H9 (cell line): Measurements from ENCODE around the gene TTLL4. TPM values are rescaled to one million over a fixed set of nuclear protein-coding genes. Genes with fewer than 3 reads are reported as not detected.

Experiments used
- DNase-seq: peaks from one replicate; pipeline ENCODE4 v3.0.0-alpha.2; 2017
- H2AFZ ChIP-seq: one replicate; pipeline ENCODE4 v1.6.1; 2013; ENCODE audit warnings: mild to moderate bottlenecking, low read length, control low read depth, moderate library complexity
- H2AK5ac ChIP-seq: 2 replicates; pipeline ENCODE4 v1.6.1; 2013; ENCODE audit warnings: low read length, control low read depth, mixed read lengths; ENCODE audit not compliant: insufficient read length
- H2BK120ac ChIP-seq: one replicate; pipeline ENCODE4 v1.6.1; 2013; ENCODE audit warnings: low read depth, mild to moderate bottlenecking, low read length, control low read depth, inconsistent platforms; ENCODE audit not compliant: poor library complexity, severe bottlenecking
- H2BK12ac ChIP-seq: 2 replicates; pipeline ENCODE4 v1.6.1; 2013; ENCODE audit warnings: low read length, control low read depth, mixed read lengths, low read depth; ENCODE audit not compliant: insufficient read length
- H2BK15ac ChIP-seq: 2 replicates; pipeline ENCODE4 v1.6.1; 2013; ENCODE audit warnings: low read depth, low read length, control low read depth
- H2BK20ac ChIP-seq: one replicate; pipeline ENCODE4 v1.6.1; 2013; ENCODE audit warnings: low read depth, mild to moderate bottlenecking, low read length, control low read depth, inconsistent platforms; ENCODE audit not compliant: poor library complexity, severe bottlenecking
- H2BK5ac ChIP-seq: 2 replicates; pipeline ENCODE4 v1.6.1; 2013; ENCODE audit warnings: low read length, control low read depth, mixed read lengths; ENCODE audit not compliant: insufficient read length
- H3K14ac ChIP-seq: 2 replicates; pipeline ENCODE4 v1.6.1; 2013; ENCODE audit warnings: low read length, control low read depth; ENCODE audit not compliant: insufficient read depth
- H3K18ac ChIP-seq: 2 replicates; pipeline ENCODE4 v1.6.1; 2013; ENCODE audit warnings: low read depth, mild to moderate bottlenecking, mixed read lengths, low read length, control low read depth; ENCODE audit not compliant: insufficient read length
- H3K23ac ChIP-seq: 2 replicates; pipeline ENCODE4 v1.6.1; 2013; ENCODE audit warnings: low read length, control low read depth, mixed read lengths, low read depth; ENCODE audit not compliant: insufficient read length
- H3K23me2 ChIP-seq: 2 replicates; pipeline ENCODE4 v1.6.1; 2013; ENCODE audit warnings: low read depth, mild to moderate bottlenecking, mixed read lengths, low read length, control low read depth; ENCODE audit not compliant: insufficient read length, poor library complexity, severe bottlenecking
- H3K27ac ChIP-seq: 2 replicates; pipeline ENCODE4 v1.5.1; 2013; ENCODE audit warnings: low read length, control low read depth, mixed read lengths, low read depth; ENCODE audit not compliant: insufficient read length
- H3K27me3 ChIP-seq: 2 replicates; pipeline ENCODE4 v1.6.1; 2013; ENCODE audit warnings: low read length, control low read depth, inconsistent platforms; ENCODE audit not compliant: insufficient read depth
- H3K4ac ChIP-seq: 2 replicates; pipeline ENCODE4 v1.6.1; 2013; ENCODE audit warnings: low read depth, mild to moderate bottlenecking, control low read depth, inconsistent platforms, low read length, moderate library complexity
- H3K4me1 ChIP-seq: 2 replicates; pipeline ENCODE4 v1.6.1; 2013; ENCODE audit warnings: low read length, control low read depth, inconsistent platforms; ENCODE audit not compliant: insufficient read depth
- H3K4me2 ChIP-seq: 2 replicates; pipeline ENCODE4 v1.6.1; 2013; ENCODE audit warnings: low read length, control low read depth, mixed read lengths; ENCODE audit not compliant: insufficient read length, insufficient read depth
- H3K56ac ChIP-seq: 2 replicates; pipeline ENCODE4 v1.6.1; 2013; ENCODE audit warnings: low read depth, mild to moderate bottlenecking, mixed read lengths, low read length, control low read depth; ENCODE audit not compliant: insufficient read length
- H3K79me1 ChIP-seq: 2 replicates; pipeline ENCODE4 v1.6.1; 2013; ENCODE audit warnings: low read depth, mild to moderate bottlenecking, moderate library complexity, low read length, control low read depth, inconsistent platforms; ENCODE audit not compliant: insufficient read depth, poor library complexity, severe bottlenecking
- H3K79me2 ChIP-seq: 2 replicates; pipeline ENCODE4 v1.6.1; 2013; ENCODE audit warnings: low read length, control low read depth, inconsistent platforms; ENCODE audit not compliant: insufficient read depth
- H3K9ac ChIP-seq: 2 replicates; pipeline ENCODE4 v1.6.1; 2013; ENCODE audit warnings: low read length, control low read depth, mixed read lengths; ENCODE audit not compliant: insufficient read length; ENCODE audit errors: extremely low read depth
- H3K9me3 ChIP-seq: one replicate; pipeline ENCODE4 v1.6.1; 2013; ENCODE audit warnings: low read depth, low read length, inconsistent platforms; ENCODE audit not compliant: control insufficient read depth
- H3T11ph ChIP-seq: one replicate; pipeline ENCODE4 v1.6.1; 2013; ENCODE audit warnings: mild to moderate bottlenecking, low read length, control low read depth, inconsistent platforms
- H4K20me1 ChIP-seq: one replicate; pipeline ENCODE4 v1.6.1; 2013; ENCODE audit not compliant: control insufficient read depth, insufficient read length, insufficient read depth
- H4K5ac ChIP-seq: 2 replicates; pipeline ENCODE4 v1.6.1; 2013; ENCODE audit warnings: low read depth, mild to moderate bottlenecking, mixed read lengths, low read length, control low read depth; ENCODE audit not compliant: insufficient read length
- H4K8ac ChIP-seq: replicated peaks from 2 replicates; pipeline ENCODE4 v1.6.1; 2013; ENCODE audit warnings: low read length, control low read depth, mixed read lengths, low read depth; ENCODE audit not compliant: insufficient read length
- H4K91ac ChIP-seq: 2 replicates; pipeline ENCODE4 v1.6.1; 2013; ENCODE audit warnings: low read depth, mild to moderate bottlenecking, moderate library complexity, mixed read lengths, low read length, control low read depth; ENCODE audit not compliant: insufficient read length
- H3K27ac Mint-ChIP-seq, 3 experiments: 2 replicates in 2 of 3; 3 replicates in 1 of 3; pipeline ENCODE4 v1.8.0; 2020 to 2021; ENCODE audit warnings: mixed read lengths in 3 of 3, mild to moderate bottlenecking in 1 of 3, moderate library complexity in 1 of 3
- H3K27me3 Mint-ChIP-seq: 2 replicates; pipeline ENCODE4 v1.8.0; 2021; ENCODE audit warnings: low read depth, mild to moderate bottlenecking, moderate library complexity, mixed read lengths
- H3K36me3 Mint-ChIP-seq, 3 experiments: 2 replicates in 2 of 3; 3 replicates in 1 of 3; pipeline ENCODE4 v1.8.0; 2020 to 2021; ENCODE audit warnings: low read depth in 3 of 3, mixed read lengths in 3 of 3; ENCODE audit not compliant: insufficient read depth in 1 of 3
- H3K4me1 Mint-ChIP-seq, 2 experiments: 2 replicates each; pipeline ENCODE4 v1.8.0; 2020; ENCODE audit warnings: mixed read lengths in 2 of 2
- H3K4me3 Mint-ChIP-seq, 2 experiments: 2 replicates in 1 of 2; 3 replicates in 1 of 2; pipeline ENCODE4 v1.8.0; 2020 to 2021; ENCODE audit warnings: mild to moderate bottlenecking in 2 of 2, mixed read lengths in 2 of 2, moderate library complexity in 1 of 2
- H3K9me3 Mint-ChIP-seq, 2 experiments: 2 replicates in 1 of 2; 3 replicates in 1 of 2; pipeline ENCODE4 v1.8.0; 2020; ENCODE audit warnings: mild to moderate bottlenecking in 2 of 2, mixed read lengths in 2 of 2, moderate library complexity in 1 of 2
- CTCF ChIP-seq: fragments of 200-600 bp; sonication (generic); conservative IDR thresholded peaks from 3 replicates; pipeline ENCODE4 v1.8.0; 2021; ENCODE audit warnings: antibody characterized with exemption, mild to moderate bottlenecking
- WGBS: extraction: QIAGEN DNeasy Blood & Tissue Kit; methylation state at CpG from one replicate; pipeline ENCODE4 v1.1.7; 2013; ENCODE audit warnings: missing lambda C conversion rate, low lambda C conversion rate, mixed read lengths; ENCODE audit not compliant: insufficient read length; ENCODE audit errors: extremely low coverage; 5-methylcytosine and 5-hydroxymethylcytosine counted together
- total RNA-seq: library from RNA; stranded (reverse); gene quantifications from 2 replicates; pipeline ENCODE4 v1.2.1, GENCODE V29; 2021

Gene TTLL4
- total RNA-seq, 1 experiment from 2014 or later = 96.4 TPM

- Mint-ChIP-seq H3K27ac (peak overlapping the region in 1 of 3 experiments; percentile 62; a peak in 1 of 7 replicates), H3K27me3 (no peaks in the 10 kb centered on the region), H3K4me3 (no peak overlapping the region), H3K4me1 (no peaks in the 10 kb centered on the region), H3K9me3 (no peaks in the 10 kb centered on the region), H3K36me3 (peaks cover 54 to 90% (median 73%) of the 10 kb centered on the region in 3 experiments)
- Histone ChIP-seq H4K20me1 (no peaks in the 10 kb centered on the region), H3K14ac (no peak overlapping the region), H2BK120ac (no peak overlapping the region), H3K4ac (no peak overlapping the region), H3K9me3 (no peaks in the 10 kb centered on the region), H3K56ac (no peak overlapping the region), H2BK5ac (no peak overlapping the region), H3K79me2 (no peaks in the 10 kb centered on the region), H2BK12ac (no peak overlapping the region), H2AFZ (no peak overlapping the region), H3K18ac (no peak overlapping the region), H3K4me2 (no peak overlapping the region), H2AK5ac (no peak overlapping the region), H2BK15ac (no peak overlapping the region), H3K27ac (no peak overlapping the region), H3T11ph (no peak overlapping the region), H4K5ac (no peak overlapping the region), H4K91ac (no peak overlapping the region), H3K23me2 (no peaks in the 10 kb centered on the region), H3K4me1 (no peaks in the 10 kb centered on the region), H2BK20ac (no peak overlapping the region), H4K8ac (no peak overlapping the region), H3K27me3 (no peaks in the 10 kb centered on the region), H3K79me1 (no peaks in the 10 kb centered on the region), H3K9ac (no peak overlapping the region), H3K23ac (no peak overlapping the region)
- no CpG with 5 or more reads among the region's 10 CpGs for WGBS
- no peak for TF ChIP-seq CTCF
- DNase-seq = no peak
Measured at GRCh38 chr2:218746960-218747359, 36.3 kb downstream of the TTLL4 start.
